Nucleus accumbens (tissue), 56 donors: ENCODE data around the gene GADD45G.

Experiments
- DNase-seq, 56 donors: peaks; one replicate each; lab custom pipeline; 2025; lab: John Stamatoyannopoulos, UW

The GADD45G gene

GRCh38 chr9:89642789-89643188, 38.0 kb downstream of the GADD45G start:
- DNase-seq = no peak

- no peak for DNase-seq
Measured at GRCh38 chr9:89646189-89646939, 41.6 kb downstream of the GADD45G start.

- no peak for DNase-seq
Measured at GRCh38 chr9:89647366-89648128, 42.7 kb downstream of the GADD45G start.

- DNase-seq = no peak
Measured at GRCh38 chr9:89648247-89649000, 43.6 kb downstream of the GADD45G start.

GRCh38 chr9:89649039-89649691, 44.4 kb downstream of the GADD45G start:
- no peak for DNase-seq

GRCh38 chr9:89654025-89654662, 49.3 kb downstream of the GADD45G start:
- DNase-seq = peak in 10 of 56 donors; percentile 10 to 49 (median 24)

- DNase-seq = no peak
Measured at GRCh38 chr9:89655056-89655989, 50.5 kb downstream of the GADD45G start.
